ENCODE results near the gene MIB1. TPM values are rescaled to one million over a fixed set of nuclear protein-coding genes. Genes with fewer than 3 reads are reported as not detected.

MIB1 gene
- total RNA-seq, 1 experiment from 2014 or later, result 56.1 TPM

DNA sequence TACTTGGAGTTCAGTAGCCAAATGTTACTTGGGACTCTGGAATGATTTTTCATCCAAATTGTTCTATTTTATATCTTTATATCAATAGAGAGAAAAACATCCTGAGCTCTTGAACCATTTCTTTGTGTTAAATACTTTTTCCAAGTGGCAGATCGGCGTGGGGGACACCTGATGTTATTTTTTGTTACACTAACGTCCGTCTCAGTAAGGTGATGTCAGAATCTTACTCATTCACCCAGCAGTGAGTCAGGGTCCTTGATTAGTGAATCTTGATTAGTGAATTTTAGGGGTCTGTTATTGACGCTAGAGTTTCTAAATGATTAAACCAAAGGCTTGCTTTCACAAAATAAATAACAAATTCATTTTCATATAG lies 1.7 kb downstream of the MIB1 start (continued):
- TF ChIP-seq, protein P1, sequence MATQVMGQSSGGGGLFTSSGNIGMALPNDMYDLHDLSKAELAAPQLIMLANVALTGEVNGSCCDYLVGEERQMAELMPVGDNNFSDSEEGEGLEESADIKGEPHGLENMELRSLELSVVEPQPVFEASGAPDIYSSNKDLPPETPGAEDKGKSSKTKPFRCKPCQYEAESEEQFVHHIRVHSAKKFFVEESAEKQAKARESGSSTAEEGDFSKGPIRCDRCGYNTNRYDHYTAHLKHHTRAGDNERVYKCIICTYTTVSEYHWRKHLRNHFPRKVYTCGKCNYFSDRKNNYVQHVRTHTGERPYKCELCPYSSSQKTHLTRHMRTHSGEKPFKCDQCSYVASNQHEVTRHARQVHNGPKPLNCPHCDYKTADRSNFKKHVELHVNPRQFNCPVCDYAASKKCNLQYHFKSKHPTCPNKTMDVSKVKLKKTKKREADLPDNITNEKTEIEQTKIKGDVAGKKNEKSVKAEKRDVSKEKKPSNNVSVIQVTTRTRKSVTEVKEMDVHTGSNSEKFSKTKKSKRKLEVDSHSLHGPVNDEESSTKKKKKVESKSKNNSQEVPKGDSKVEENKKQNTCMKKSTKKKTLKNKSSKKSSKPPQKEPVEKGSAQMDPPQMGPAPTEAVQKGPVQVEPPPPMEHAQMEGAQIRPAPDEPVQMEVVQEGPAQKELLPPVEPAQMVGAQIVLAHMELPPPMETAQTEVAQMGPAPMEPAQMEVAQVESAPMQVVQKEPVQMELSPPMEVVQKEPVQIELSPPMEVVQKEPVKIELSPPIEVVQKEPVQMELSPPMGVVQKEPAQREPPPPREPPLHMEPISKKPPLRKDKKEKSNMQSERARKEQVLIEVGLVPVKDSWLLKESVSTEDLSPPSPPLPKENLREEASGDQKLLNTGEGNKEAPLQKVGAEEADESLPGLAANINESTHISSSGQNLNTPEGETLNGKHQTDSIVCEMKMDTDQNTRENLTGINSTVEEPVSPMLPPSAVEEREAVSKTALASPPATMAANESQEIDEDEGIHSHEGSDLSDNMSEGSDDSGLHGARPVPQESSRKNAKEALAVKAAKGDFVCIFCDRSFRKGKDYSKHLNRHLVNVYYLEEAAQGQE (IDR thresholded peaks at IDR 0.05; ENCODE audit: low read depth), result no peak
- TF ChIP-seq, protein P2, sequence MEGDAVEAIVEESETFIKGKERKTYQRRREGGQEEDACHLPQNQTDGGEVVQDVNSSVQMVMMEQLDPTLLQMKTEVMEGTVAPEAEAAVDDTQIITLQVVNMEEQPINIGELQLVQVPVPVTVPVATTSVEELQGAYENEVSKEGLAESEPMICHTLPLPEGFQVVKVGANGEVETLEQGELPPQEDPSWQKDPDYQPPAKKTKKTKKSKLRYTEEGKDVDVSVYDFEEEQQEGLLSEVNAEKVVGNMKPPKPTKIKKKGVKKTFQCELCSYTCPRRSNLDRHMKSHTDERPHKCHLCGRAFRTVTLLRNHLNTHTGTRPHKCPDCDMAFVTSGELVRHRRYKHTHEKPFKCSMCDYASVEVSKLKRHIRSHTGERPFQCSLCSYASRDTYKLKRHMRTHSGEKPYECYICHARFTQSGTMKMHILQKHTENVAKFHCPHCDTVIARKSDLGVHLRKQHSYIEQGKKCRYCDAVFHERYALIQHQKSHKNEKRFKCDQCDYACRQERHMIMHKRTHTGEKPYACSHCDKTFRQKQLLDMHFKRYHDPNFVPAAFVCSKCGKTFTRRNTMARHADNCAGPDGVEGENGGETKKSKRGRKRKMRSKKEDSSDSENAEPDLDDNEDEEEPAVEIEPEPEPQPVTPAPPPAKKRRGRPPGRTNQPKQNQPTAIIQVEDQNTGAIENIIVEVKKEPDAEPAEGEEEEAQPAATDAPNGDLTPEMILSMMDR (IDR thresholded peaks at IDR 0.05 in 2 of 3, conservative IDR thresholded peaks at IDR 0.05 in 1 of 3; ENCODE audit: borderline replicate concordance in 1 of 3, insufficient read depth in 1 of 3, low read depth in 2 of 3, low read length in 2 of 3), result no peak

GRCh38 chr18:21743166-21743832 lies 2.7 kb downstream of the MIB1 start:
- Histone ChIP-seq H3K9ac (ENCODE audit: low read length) (no peak overlapping the region), H3K9me3 (ENCODE audit: control insufficient read depth in 1 of 2, insufficient read depth in 1 of 2, low read depth in 1 of 2, low read length in 2 of 2) (no peaks in the 10 kb centered on the region), H3K27ac (ENCODE audit: low read depth, low read length) (no peak overlapping the region), H2AFZ (ENCODE audit: low read depth, low read length, poor library complexity, severe bottlenecking) (no peak overlapping the region), H3K4me2 (ENCODE audit: low read length) (no peak overlapping the region; the same call in 1 of the 2 replicates), H3K4me3 (replicated peaks in 1 of 2; ENCODE audit: low read depth in 1 of 2, low read length in 2 of 2) (no peak overlapping the region), H3K9me2 (ENCODE audit: insufficient read depth) (no peaks in the 10 kb centered on the region), H3K36me3 (ENCODE audit: control insufficient read depth in 1 of 2, insufficient read depth in 2 of 2, low read length in 2 of 2) (no peaks in the 10 kb centered on the region), H4K20me1 (ENCODE audit: insufficient read depth) (no peaks in the 10 kb centered on the region), H3K4me1 (ENCODE audit: control insufficient read depth in 1 of 2, insufficient read depth in 2 of 2, low read length in 2 of 2) (peaks cover 11 to 21% of the 10 kb centered on the region in 2 experiments), H3K27me3 (ENCODE audit: insufficient read depth, low read length) (no peaks in the 10 kb centered on the region), H3K79me2 (ENCODE audit: insufficient read depth, low read length) (peaks cover 61% of the 10 kb centered on the region)
- RAD21 ChIA-PET (ENCODE audit: low non-redundant PET in 1 of 2, low total read pairs in 2 of 2, uncharacterized antibody in 2 of 2, unreplicated experiment in 2 of 2), result no interaction called here
- intact Hi-C loops (cut with micrococcal nuclease), result loop anchor here (5.0 kb wide), 2 partner anchors 41 to 131 kb away; partner anchors contain the start of genes ABHD3 and SNRPD1
- ATAC-seq (no peak), DNase-seq (ENCODE audit: low read depth, low spot score) (no peak)
- CTCF ChIA-PET, result interaction anchor here (1.7 kb wide), 1 partner anchor 143 kb away, joined by 7 read pairs; the partner anchor contains the start of gene ESCO1
- TF ChIP-seq CEBPB (IDR thresholded peaks at IDR 0.05; ENCODE audit: low read depth), result no peak
- no peak for TF ChIP-seq POLR2AphosphoS5 (IDR thresholded peaks at IDR 0.05; ENCODE audit: low read depth, low read length)
- TF ChIP-seq ZFX (IDR thresholded peaks at IDR 0.05), result no peak
- no peak for TF ChIP-seq YY1 (IDR thresholded peaks at IDR 0.05; ENCODE audit: extremely low read depth, insufficient replicate concordance, low read depth, low read length)
- no peak for TF ChIP-seq CBX3 (IDR thresholded peaks at IDR 0.05; ENCODE audit: low read depth)
- no peak for TF ChIP-seq RAD21 (IDR thresholded peaks at IDR 0.05; ENCODE audit: low read depth)
- no peak for TF ChIP-seq ELF1 (IDR thresholded peaks at IDR 0.05; ENCODE audit: borderline replicate concordance, low read depth)
- BruUV-seq (replicated peaks), result no TSS peak
- POLR2A ChIA-PET, result no interaction called here

Measured in HCT116 (cell line).